ENCODE data around the gene VWC2.
"Not testable (repeated sequence)": the region's sequence is repeated elsewhere in the genome, so short reads cannot be mapped to it uniquely, and the experiment has no call there.

VWC2 gene

DNA sequence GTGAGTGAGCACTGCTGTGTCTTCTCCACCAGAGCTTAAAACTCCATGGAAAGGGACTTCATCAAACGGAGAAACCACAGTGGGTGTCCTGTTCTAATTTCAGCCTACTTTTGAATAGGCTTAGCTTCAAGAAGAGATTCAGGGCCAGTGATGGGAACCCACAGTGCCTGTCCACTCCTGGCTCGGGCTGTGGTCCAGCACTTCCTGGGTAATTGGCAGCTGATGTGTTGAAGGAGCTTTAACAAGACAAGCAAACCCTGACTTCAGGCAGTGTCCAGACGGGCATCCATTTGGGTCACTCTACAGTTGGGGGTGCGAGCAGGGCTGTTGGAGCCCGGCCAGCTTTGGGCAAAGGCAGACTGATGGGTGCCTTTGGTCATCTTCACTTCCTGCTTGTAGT, 14.5 kb downstream of the VWC2 start:
- DNase-seq, result no peak

DNA sequence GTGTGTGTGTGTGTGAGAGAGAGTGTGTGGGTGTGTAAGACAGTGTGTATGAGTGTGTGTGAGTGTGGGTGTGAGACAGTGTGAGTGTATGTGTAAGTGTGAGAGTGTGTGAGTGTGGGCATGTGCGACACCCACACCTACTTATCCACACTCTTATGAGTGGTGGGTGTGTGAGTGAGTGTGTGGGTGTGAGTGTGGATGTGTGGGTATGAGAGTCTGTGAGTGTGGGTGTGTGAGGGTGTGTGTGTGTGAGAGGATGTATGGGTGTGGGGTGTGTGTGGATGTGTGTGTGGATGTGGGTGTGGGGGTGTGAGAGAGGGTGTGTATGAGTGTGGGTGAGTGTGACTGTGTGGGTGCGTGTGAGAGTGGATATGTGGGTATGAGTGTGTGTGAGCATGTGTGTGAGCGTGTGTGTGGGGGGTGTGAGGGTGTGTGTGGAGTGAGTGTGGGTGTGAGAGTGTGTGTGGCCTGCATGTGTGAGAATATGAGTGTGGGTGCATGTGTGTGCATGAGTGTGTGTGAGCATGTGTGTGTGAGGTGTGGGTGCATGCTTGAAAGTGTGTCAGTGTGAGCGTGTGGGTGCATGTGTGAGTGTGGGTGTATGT, 15.1 kb downstream of the VWC2 start:
- DNase-seq, result no peak

DNA sequence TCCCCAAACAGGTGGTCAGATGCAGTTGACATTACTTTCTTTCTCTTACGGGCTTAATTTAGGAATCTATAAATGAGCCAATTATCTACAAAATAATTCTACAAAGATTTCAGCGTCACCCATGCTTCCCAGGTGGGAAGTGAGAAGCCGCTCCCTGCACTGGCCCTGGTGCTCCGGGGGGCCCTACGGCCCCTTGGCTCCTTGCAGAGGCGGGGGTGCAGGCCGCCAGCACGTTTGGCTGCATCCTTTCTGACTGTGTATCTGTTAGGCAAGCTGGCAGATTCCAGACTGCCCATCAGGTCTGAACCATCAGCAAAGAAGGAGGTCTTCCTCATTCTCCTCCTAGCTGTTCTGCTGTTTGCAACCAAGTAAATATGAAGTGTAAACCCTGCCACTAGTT, 16.3 kb downstream of the VWC2 start:
- DNase-seq, result no peak

DNA sequence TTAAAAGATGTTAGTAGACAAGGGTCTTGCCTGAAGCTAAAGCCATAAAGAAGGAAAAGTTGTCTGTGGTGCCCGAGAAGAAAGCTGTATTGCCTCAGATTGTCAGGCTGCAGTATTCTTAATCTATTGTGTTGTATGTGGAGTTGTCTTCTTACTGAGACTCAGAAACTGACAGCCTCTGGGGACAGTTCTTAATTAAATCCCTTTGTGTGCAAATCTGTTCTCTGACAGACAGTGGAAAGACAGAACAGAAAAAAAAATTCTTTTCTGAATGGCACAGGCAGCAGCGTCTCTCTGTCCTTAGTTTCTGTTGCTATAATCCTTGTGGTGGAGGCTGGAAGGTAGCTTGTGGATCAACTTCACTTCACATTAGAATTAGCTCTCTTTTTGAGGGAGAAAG, 16.8 kb downstream of the VWC2 start:
- no peak for DNase-seq

DNA sequence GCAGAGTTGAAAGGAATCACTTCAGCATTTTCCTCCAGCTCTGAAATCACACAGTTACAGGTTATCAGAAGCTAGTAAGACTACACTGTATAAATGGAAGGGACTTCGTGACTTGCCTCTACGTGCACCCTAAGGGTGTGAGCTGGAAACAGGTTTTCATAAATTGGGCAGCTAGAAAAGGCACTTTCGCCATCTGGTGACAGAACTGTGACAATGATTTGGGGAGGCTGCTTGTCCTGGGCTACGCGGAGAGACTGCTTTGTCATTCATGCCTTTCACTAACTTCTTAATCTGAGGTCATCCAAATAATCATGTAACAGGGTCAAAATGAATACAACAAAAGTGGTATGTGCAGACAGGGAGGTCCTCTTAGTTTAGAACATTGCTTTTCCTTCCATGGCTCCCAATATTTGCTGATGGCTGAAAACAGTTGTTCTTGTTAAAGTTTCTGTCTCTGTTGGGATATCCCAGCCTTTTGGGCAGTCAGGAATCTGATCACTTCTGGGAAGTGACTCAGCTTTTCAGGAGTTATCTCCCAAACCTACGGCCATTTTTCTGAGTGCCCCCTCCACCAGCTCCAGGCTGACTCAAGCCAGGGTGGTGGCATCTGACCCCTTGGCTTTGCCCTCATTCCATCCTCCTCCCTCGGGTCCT, 17.8 kb downstream of the VWC2 start:
- peak; percentile 68 for DNase-seq

DNA sequence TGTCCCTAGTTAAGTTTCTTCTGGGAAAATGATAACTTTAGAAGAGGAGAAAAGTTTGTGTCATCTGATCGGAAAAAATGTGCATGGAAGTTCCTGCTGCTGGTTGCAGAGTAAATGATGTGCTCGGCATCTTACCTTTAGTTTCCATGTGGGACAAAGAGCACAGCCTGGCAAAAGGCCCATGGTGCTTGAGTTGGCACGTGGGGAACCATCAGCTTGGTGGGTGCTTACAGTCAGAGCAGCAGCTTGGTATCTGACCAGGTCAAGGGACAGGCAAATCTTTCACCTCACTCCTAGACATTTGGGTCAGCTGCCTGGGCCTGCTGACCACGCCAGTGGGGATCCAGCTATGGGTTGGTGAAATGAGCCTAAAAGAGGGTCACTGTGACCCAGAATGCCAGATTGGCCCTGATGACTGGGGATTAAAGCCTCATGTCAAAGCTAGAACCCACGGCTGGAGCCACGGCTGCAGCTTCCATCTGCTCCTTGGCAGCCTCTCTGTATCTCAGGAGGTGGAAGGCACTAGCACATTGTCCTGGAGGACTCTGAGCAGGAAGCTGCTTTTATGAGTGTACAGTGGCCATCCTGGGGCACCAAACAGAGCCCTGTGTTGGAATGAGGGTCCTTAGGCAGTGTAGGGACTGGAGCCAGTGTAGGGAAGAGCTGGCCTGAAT, 24.7 kb downstream of the VWC2 start:
- no peak for DNase-seq

DNA sequence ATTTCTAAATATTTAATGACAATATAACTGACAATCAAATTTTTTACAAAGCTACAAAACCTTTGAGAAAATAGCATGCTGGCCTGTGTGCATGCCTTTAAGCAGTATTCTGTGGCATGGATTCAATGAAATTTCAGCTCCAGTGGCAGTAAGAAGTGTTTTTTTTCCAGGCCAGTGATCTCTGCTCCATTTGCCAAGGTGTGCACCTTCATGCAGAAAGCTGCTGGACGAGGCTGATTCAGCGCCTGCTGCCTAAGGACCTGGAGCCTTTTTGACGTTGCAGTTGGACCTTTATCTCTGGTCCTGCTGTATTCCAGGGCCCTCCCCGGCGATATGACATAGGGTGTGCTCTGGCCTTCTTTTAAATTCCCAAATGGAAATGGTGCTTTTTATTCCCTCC, 26.6 kb downstream of the VWC2 start:
- no peak for DNase-seq

DNA sequence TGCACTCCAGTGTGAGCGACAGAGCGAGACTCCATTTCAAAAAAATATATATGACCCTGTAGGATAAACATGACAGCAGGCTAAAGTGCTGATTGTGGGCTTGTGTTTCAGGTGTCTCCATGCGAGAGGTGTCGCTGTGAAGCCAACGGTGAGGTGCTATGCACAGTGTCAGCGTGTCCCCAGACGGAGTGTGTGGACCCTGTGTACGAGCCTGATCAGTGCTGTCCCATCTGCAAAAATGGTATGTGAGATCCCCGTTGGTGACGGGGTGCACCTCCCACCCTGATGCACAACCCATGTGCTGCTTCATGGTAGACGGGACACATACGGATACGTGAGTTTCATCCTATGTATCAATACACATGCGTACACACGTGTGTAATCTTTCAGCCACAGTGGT, 29.2 kb downstream of the VWC2 start:
- no peak for DNase-seq

DNA sequence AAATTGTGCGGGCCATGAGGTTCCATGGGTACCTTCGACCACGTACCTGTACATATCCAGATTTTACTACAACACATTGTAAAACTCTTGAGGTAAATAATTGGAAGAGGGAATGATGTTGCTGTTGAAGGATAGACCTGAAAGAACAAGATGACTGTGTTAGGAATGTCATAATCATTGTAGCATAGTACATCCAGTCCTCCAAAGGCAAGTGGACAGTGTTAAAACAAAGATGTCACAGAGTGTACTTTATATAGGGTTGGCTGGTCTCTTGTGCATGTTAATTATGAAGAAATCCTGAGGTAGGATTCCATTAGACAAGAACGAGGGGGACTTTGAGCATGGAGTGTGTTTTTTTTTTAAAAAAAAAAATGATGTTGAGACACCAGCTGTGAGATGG, 30.4 kb downstream of the VWC2 start:
- no peak for DNase-seq

DNA sequence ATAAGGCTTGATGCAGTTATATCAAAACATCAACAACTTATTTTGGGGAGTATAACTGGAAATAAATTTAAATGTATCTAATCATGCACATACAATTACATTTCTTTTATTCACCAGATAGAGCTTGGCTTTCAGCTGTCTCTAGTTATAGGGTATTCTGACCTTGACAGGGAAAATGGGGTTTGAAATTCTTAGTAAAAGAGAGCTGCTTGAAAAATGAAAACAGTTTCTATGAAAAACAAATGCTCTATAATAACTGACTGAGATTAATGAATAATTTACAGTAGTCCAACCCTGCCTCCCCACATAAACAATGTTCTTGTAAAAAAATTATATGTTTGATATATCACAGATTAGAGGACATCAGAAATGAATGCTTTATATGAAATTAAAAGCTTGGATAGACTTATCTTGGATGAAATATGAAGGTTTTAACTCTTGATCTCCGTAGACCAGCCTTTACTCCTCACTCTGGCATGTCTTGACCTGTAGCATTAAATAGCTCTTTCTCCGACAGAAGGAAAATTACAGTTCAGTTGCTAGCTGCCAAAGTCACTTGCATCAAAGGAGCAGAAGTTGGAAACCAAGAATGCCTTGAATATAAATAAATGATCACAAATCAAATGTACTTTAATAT, 32.1 kb downstream of the VWC2 start:
- no peak for DNase-seq

DNA sequence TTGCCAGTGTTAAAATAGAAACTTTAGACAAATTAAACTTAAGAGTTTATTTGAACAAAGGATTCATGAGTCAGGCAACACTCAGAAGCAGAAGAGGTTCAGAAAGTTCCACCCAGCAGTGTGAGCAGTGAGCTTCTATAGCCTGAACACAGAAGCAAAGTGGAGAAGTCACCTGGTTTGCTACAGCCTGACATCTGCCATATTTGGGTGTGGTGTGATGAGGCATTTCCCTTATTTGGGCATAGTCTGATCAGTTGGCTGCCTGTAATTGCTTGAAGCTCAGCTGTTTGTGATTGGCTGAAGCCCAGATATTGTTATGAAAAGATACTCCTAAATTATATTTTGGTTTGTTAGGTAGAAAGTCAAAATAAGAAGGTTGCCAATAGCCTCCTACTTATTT, 39.1 kb downstream of the VWC2 start:
- no peak for DNase-seq

DNA sequence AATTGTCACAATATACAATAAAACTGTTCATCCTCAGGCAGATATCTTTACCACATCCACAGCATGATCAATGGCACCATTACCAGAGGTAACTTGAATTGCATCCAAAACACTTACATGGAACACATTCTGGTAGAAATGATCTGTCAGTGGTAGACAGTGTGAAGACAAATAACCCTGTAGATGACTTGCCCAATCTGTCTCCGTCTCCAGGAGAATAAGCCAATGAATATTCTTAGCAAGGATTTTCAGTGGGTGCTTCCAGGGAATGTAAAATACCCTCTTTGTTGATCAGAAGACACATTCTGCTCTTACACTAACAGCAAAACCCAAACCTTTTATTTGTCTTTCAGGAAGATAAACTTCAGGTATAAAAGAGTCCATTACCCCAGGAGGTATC, 43.8 kb downstream of the VWC2 start:
- no peak for DNase-seq

DNA sequence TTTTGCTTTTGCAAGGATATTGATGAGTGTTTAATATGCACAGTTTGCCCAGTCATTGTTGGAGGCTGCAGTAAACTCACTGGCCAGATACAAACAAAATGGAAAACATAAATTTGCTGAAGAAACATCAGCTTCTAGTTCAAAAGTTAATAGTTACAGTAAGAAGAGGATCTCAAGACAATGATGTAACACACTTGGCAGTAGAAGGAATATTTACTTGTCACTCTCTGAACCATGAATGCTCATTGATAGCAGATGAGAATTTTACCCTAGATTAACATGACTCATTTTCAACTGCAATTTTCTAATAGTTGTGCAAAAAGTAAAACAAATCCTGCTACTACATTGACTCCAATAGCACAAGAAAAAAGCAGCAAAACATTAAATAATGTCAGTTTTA, 47.7 kb downstream of the VWC2 start:
- no peak for DNase-seq

DNA sequence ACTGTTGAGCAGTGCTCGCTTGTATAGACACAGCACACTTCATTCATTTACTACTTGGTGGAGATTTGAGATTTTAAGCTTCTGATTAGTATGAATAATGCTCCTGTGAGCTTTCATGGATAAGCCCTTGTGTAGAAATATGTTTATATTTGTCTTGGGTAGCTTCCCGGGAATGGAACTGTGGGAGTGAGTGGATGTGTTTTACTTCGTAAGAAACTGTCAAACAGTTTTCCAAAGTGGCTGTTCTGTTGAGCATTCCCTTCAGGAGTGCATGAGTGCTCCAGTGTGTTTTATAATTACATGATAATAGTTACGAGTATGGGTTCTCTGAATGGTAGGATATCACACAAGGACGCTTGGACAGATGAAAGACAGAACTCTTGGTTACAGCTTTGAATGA, 49.4 kb downstream of the VWC2 start:
- no peak for DNase-seq

DNA sequence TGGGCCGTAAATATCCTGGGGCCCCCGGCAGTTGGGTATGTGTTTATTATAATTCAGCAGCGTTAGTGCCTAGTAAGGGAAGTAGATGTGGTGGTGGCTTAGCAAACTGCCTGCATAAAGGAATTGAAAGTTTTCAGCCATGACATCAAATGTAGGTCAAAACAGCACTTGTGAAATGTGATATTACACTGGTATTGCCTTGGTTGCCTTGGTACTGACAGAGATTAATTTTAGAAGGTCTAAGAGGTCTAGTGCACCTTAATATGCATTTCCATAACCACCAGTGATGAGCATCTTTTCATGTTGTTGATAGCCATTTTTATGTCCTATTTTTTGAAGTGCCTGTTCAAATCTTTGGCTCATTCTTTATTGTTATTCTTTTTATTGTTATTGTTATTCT, 50.1 kb downstream of the VWC2 start:
- no peak for DNase-seq

DNA sequence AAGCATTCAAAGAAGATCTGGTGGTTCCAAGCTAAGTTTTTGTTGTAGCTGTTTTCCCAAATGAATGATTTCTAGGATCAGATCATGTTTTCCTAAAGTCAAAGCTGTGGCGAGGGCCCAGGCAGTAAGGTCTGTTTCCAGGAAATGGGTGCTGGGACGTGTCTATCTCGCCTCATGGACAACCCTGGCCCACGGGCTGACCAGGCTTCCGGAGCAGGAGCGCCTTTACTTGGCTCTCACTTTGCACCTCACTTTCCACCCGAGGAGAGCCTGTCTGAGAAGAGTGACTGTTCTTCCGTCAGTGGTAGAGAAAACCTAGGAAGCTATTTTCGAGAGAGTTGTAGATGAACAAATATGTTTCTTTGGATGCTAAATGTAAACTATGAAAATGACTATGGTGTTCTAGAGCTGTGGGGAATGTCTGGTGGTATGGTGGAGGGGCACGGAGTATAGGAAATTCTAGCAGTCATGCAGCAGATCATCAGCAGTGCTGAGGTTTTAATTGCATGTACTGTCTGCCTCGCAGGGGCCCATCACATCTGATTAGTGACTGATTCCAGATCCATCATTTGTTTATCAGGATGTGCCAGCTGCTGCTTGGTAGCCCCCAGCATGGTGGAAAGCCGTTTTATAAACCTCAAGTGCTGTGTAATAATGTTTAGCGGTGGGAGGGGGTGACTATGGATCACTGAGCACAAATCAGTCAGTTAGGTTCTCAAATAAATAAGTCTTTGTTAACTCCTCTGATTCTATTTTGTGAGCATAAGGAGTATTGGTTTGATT, 66.6 kb downstream of the VWC2 start:
- no peak for DNase-seq

DNA sequence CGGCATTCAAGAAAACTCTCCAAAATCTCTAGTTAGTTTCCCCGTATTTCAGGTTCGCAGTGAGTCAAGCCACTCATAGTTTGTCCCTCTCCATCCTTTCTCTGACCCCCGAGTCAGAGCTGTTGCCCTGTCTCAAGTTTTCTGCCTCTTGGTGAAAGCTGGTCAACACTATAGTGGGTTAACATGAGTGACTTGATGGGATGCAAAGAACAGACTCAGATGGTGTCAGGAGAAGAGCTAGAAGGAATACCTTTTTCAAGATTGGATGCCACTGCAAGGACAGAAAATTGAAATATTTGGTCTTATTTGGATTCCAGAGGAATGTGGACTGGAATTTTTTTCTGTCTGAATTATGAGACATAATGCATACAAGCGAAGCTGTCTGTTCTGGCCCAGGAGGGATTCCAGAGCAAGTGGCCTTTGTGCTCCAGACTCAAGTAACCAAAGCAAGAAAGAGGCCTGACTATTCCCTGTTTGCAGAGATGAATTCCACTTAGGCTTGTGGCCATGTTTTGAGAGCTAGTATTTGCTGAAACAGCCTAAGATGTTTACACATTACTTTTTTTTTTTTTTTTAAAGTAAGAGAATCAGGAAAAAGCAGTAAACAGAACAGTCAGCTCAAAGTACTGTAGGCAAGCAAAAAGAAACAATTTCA, 67.4 kb downstream of the VWC2 start:
- no peak for DNase-seq

DNA sequence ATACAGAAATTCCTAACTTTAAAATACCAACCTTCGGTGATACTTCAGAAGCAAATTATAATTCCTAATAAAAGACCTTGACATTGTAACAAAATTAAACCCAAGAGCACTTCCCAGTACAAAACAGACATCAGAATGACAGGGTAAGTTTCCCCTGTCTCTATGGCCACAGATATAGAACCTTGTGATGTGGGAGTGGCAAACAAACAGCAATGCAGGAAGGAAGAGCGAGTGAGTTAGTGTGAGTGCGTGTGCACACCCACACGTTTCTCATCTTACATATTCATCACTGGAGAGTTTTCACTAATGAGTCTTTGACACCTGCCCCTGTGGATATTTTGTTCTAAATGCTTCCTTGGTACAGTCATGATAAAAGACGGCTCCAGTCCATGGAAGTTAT, 72.2 kb downstream of the VWC2 start:
- DNase-seq, result no peak

DNA sequence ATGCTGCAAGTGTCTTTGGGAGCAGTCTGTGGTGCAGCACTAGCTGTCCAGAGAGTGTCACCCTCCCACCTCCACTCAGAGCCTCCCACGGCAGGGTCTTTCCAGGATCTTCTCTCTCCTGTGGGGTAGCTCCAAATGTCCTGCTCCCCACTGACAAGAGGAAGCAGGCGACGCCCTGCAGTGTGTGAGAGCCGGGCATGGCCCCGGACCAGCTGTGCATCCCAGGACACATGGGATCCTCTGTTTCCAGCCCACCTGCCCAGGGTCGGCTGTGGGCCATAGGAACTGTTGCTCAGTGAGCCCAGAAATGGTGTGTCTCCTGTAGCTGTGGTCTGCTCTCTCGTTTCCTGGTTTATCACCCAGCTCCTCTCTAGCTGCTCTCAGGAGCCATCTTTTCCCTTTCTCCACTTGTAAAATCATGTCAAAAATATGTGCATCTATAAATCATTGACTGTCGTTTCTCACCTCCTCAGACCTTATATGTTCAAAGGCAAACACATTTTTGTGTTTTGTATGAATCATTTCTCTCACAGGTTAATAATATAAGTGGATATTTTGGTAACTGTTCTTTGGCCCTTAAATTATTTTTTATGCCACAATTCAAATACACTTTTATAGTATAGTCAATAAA, 74.9 kb downstream of the VWC2 start:
- DNase-seq, result no peak

DNA sequence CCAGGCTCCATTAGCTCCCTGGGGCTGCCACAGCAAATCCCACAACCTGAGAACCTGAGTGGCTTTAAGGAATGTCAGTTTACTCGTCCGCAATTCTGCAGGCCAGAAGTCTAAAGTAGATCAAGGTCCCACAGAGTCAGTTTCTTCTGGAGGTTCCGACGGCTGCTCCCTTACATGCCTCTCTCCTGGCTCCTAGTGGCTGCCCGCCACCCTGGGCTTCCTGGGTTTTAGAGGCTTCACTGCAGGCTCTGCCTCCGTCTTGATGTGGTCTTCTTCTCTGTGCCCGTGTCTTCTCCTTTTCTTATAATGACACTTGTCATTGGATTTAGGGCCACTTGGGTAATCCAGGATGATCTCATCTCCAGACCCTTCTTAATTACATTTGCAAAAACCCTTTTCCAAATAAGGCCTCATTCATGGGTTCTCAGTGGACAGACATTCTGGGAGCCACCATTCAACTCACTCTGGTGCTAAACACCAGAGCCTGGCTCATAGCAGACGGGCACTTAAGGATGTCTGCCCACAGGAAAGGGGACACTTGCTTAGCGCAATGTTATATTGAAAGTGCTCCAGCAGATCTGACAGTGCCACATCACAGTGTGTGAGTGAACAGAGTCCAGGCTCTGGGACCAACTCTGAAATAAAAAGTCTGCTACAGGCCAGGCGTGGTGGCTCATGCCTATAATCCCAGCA, 77.6 kb downstream of the VWC2 start:
- DNase-seq, result no peak

DNA sequence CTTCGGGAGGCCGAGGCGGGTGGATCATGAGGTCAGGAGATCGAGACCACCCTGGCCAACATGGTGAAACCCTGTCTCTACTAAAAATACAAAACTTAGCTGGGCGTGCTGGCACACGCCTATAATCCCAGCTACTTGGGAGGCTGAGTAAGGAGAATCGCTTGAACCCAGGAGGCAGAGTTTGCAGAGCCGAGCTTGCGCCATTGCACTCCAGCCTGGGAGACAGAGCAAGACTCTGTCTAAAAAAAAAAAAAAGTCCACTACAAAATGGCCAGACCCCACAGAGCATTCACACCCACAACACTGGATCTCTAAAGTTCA, 78.1 kb downstream of the VWC2 start:
- not testable (repeated sequence) for DNase-seq
